Measurements from ENCODE around the gene SH3BP5L.

Gene SH3BP5L

DNA sequence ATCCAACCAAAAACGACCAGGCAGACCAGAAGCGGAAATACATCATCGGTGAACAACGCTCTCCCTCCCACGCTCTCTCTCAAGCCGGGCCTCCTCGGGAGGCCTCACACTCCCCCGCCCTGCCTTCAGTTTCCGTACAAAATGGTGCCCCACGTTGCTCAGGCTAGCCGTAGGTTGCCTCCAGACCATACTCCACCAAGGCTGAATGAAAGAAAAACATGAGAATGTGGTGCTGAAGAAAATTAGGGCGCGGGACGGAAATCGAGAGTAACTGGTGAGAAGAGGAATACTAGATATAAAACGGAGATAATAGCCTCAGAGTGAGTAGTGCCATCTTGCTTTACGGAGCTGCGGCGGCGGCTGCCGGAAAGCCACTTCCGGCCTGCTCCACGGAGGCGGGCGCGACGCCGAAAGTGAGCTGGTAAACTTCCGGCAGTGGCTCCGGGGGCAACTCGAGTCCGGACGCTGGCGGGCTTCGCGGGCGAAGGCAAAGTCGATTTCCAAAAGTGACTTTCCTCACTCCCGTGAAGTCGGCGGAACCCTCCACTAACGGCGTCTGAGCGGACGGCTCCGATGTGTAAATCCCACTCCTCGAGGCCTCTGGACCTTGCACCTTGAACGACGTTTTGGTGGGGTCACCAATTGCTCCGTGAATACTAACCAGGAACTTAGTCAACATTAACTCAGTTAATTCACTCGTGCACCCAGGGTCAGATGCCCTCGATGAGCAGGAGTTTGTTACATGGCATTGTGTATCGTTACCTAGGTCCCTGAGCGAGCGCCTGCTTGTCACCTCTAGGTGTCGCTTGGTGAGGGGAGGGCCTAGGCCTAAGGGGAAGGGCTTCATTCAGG, at the start of gene SH3BP5L:
SH3BP5L (minus strand) TSS at position 7 of the 852 bp plus-strand sequence. CDS start 980 bp downstream, outside the sequence.
- FAIRE-seq, result no peak

DNA sequence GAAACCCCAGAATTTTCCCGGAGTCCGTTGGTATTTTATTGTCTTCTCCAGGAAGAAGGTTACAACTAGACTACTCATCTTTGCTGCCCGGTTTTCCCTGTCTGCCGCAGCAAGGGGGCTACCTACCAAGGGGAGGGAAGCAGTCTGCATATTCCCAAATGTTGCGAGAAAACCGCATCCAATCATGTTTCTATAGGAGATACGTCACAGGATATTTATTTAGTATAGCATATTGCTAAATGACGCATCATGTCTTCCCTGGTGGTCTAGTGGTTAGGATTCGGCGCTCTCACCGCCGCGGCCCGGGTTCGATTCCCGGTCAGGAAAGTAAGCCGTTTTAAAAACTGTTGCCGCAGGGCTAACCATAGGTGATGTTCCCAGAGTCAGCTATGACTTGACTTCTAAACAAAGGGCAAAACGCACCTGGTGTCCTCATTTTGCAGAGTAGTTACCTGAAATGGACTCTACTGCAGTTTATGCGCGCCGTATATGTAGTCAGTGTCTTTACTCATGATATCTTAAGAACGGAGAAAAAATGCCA, 48.3 kb upstream of the SH3BP5L start:
- peak; percentile 88 for FAIRE-seq

DNA sequence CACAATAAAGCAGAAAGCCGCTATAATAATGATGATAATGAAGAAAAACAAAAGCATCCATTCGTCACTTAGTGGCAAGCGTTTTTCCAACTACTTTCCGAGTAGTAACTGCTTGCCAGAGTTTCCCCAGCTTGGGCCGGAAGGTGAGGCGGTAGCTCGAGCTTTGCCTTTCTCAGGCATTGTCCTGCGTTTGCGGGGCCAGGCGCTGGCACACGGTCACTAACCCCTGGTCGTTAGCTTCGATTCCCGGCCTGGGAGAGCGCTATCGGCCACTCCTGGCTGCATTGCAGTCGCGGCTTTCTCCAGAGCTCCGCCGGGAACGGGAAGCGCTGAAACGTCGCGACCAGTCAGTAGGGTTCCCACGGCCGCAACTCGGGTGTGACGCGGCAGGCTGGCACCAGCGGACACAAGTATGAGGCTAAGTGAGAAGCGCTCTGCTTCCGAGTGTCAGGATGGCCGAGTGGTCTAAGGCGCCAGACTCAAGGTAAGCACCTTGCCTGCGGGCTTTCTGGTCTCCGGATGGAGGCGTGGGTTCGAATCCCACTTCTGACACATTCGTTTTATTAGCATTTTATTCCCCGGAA, 47.8 kb upstream of the SH3BP5L start:
- FAIRE-seq, result peak; percentile 60

DNA sequence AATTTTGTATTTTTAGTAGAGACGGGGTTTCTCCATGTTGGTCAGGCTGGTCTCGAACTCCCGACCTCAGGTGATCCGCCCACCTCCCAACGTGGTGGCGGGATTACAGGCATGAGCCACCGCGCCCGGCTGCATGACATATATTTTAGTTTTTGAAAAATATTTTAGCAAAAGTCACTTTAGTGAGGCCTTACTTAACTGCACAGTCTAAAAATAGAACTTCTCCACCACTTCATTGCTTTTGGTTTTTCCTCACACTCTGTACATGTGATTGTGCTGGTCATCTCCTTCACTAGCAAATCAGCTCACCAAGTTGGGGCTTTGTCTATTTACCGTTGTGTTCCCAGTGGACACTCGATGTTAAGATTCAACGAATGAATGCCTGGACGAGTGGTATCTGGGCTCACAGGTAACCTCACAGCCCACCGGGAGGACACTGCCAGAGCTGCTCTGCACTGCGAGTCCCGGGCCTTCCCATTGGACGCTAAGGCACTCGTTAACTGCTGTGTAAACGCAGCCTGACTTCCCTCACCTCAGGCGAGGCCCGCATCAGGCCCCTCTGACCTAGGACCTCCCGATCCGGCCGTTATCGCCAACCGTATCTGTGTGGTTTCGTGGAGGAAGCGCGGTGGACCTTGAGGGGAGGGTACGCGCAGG, 47.2 kb upstream of the SH3BP5L start:
- FAIRE-seq, result no peak

DNA sequence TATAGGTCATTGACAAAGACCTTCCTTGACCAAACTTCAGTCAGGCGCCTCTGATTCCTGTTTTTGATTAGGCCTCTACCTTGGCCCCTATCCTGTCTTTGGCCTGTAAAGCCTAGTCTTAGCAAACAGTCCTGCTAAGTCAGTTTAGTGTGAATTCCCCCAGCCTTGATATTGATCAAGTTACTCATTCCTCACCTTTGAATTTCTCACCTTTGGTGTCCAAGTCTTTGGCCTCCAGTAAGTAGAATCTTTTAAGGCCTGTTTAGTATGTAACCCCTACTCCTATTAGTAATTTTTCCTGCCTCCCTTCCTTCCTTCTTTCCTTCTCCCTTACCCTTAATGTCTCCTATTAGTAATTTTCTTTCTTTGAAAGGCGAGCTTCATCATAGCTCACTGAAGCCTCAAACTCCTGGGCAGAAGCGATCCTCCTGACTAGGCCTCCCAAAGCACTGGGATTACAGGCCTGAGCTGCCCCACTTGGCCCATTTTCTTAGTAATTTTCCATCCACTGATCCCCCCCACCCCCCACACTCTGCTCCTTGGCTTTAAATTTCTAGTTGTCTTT, 46.2 kb upstream of the SH3BP5L start:
- FAIRE-seq, result no peak

DNA sequence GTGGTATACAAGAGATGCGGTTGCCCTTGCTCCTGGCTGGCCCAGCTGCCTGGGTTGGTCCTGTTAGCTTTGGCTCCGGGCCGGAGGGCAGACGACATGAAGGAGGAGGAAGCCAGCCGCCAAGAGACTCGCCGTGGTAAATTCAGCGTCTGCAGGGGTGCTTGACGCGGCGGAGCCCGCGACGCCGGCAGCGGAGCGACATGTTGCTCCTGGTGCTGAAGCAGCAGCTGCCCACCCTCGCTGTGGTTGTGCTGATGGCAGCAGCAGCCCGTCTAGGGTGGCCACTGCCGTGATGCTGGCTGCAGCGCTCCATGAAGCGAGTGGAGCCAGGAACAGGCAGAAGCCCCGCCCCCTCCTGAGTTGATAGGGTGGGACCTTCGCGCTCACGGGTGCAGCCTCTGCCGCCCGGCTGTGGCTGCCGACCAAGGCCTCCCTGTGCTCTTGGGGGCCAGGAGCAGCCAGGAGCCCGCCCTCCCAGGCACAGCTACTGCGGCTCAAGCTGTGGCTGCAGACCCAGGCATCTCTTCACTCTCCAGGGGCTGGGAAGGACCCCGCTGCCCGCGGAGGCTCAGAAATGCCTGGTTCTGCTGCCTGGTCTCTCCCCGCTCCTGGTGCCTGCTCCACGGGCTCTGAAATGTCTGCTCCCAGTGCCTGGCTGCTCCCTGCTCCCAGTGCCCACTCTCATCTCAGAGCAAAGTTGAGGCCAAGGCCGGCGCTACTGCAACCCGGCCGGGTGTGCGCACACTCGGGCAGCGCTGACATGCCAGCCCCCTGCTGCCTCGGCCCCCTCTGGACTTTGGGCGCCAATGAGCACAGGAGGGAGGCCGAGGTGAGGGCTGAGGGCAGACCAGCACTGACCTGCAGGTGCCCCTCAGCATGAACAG, 37.5 kb upstream of the SH3BP5L start:
- no peak for FAIRE-seq

DNA sequence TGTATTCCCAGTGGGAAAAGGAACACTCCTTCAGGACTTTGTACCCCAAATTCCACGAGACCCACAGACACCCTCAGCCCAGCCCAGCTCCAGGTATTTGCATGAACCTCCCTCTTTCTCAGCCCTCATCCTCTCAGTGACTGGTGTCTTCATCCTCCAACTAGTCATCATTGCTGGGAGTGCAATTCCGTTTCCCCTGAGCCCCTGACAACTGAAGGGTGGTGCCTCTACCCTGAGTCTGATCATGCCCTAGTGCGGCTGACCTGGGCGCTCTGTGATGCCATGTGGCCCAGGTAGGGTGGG, 36.9 kb upstream of the SH3BP5L start:
- no peak for FAIRE-seq

DNA sequence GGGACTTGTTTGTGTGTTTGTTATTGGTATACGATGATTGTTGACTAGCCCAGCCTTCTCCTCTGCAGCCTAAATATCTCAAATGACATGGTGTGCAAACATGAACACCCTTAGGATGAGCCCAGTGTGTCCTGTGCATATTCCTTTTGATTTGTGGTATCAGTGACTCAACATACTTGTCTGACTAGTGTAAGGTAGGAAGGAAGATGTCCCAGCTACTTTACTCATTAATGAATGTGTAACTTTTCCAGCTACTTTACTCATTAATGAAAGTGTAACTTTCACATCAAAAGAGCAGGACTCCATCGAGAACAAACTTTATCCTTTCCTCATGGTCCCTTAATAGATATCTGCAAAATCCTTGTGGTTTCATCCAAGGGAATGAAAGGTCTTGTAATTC, 35.9 kb upstream of the SH3BP5L start:
- FAIRE-seq, result no peak

DNA sequence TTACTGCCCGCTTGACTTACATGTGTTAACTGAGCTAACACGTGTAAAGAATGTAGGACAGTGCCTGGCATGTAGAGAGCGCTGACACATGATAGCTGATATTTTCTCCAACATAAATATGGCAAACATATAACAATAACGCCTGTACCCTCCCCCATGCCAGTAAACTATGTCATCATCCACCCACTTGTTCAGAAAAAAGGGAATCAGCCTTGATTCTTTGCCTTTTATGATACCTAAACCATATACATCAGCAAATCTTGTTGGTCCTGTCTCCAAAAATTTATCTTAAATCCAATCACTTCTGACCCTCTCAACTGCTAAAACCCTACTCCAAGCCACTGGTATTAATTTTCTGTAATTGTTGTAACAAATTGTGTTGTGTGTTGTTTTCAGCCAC, 34.3 kb upstream of the SH3BP5L start:
- FAIRE-seq, result no peak

DNA sequence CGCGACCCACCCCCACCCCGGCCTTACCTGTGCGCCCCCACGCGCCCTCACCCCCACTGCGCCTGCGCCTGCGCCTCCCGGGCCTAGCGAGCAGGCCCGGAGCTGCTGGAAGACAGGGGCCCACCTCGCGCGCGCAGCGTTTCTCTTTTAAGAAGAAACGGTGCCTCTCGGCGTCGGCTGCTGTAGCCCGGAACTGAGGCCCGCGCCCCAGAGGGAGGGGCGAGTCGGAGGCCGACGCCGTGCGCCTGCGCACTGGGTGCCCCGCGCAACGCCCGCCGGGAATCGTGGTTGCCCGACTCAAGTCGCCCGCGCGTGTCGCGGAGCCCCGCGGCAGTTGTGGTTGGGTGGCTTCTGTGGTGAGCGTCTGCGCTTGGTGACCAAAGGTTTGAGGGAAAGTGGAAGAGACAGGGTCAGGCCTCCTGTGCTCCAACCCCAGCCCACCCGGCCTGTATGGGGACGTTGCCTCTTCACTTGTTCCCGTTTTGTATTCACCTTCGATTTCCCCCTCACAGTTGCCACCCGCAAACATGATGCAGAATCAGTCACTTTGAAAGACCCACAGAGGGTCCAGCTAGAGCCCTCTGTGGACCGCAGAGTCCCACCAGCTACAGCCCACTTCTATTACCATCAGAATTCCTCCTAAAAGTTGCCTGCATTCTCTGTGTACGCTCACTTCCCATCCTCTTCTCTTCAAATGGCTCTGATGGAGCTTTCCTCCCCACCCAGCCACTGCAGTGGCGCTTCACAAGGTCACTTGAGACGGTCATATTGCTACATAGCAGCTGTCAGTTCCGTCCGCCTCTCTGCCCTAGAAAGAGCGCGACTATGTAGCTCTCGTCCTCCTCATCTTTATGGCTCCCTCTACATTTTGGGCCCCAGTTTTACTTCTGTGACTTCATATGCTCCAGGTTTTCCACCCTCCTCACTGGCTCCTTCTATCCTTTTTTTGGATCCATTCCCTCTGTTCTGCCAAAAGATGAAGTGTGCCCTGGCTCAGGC, 33.5 kb upstream of the SH3BP5L start, which contains the start of gene ZNF692:
ZNF692 (minus strand) TSS at position 195 of the 999 bp plus-strand sequence. CDS start 776 bp downstream, outside the sequence.
- FAIRE-seq, result no peak

DNA sequence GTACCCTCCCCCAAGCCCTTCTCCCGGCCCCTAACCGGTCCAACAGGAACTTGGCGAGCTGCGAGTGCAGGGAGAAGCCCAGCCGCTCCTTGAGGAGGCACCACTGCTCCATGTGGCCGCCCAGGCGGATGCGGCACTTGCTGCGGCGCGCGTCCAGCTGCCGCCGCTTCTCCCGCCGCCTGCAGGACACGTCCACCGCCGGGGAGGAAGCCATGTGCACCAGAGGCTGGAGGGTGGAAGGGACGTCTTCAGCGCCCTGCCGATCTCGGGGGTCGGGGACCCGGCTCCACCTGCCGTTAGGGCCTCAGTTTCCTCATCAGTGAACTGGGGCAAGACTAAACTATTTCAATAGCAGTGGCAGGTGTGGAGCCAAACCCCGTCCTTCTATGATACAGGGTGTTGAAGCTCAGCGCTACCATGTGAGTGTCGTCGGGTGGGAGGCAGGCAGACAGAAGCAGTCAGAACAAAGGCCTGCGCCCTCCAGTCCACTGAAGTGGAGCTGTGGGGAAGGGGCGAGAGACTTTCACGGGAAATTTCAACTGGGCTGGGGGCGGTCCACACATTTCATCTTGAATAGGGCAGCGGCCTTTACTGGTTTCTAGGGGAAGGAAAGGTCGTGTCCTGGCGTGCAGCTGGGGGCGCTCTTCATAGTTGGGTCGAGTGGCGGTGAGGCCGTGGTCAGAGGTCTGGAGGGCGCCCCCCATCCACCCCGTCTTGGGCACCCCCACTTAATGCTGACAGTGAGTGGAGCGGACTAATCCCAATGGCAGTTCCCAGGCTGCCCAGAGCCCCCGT, 32.6 kb upstream of the SH3BP5L start:
- no peak for FAIRE-seq

DNA sequence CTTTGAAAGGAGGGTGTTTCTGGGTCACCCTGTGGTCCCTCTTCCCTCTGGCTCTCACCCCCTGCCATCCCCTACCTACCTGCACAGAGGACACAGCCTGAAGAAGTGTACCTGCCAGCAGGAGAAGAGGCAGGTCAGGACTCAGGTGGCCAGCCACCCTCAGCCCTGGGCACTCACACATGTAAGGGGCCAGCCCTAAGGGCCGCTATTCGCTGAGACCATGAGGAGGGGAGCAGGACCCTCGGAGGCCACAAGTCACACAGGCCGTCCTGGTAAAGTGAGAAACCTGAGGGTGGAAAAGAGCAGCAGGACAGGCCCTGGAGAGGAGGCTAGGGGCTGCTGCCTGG, 32.0 kb upstream of the SH3BP5L start:
- FAIRE-seq, result no peak

DNA sequence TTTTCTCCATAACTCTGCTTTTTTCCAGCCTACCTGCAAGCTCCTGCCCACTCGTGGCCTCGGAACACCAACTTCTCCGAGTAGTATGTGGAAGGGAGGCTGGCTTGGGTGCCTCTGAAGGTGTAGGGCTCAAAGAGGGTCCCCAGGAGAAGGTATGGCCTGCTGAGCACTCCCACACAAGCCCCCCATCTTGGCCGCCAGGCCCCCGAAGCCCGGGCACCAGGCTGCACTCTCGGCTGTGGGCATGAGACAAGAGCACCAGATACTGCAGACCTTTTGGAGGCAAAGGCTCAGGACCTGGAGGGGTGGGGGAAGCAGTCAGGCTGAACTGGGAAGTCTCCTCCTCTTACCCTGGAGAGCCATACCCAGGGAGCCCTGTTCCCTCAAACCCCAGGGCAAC, 31.5 kb upstream of the SH3BP5L start:
- no peak for FAIRE-seq

DNA sequence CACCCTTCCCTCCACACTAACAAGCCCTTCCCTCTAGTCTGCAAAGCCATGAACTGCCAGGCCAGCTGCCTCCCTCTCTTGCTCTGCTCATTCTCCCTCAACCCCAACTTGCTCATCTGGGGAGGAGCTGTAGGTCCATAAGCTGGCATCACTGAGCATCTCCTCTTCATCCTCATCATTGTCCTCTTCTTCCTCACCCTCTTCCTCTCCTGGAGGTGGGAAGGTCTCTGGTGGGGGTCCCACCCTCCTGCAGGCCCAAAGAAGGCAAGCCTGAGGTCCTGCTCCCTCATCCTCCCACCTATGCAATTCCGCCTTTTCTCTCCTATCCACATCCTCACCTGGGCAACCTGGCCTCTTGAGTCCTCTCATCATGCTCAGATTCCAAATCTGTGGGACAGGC, 30.5 kb upstream of the SH3BP5L start:
- FAIRE-seq, result no peak

DNA sequence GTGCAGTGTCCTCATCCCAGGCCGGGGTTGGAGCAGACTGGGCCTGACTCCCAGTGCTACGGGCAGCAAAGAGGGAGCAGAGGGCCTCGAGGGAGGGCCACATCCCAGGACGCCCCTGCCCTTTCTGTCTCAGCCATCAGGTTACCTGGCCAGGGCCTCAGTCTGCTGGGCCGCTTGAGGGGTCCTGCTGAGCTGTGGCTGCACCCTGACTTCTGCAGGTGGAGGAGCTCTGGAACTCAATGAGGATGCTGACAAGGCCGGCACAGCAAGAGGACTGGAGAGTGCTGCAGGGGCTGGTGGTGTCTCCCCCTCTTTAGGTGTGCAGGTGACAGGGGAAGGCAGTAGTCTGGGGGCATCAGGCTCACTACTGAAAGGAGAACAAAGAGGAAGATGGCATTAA, 29.9 kb upstream of the SH3BP5L start:
- no peak for FAIRE-seq

DNA sequence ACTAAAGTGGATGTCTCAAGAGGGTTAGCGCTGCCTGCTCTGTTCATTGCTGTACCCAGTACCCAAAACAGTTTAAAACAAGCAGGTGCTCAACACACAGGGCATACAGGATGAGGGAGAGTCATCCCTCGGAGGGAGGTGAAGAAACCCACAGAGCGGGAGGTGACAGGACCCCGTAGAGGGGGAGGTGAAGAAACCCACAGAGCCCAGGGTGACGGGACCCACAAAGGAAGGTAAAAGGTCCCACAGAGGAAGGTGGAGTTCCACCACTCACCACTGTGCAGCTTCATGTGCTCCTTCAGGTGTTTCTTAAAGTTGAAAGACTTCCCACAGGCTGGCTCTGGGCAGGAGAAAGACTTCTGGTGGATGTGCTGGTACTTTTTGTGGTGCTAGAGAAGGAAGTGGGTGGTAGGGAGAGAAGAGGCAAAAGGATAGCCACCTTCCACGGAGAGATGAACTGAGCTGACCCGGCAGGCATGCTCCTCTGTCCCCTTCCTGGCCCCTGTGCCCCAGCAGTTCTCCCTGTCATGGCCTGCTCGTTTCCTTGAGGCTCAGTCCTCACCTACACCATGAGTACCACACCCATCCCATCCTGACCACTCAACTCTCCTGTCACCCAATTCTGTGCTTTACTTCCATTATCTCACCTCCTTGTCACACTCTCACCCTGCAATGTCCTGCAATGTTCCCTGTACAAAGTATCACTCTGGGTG, 28.1 kb upstream of the SH3BP5L start:
- FAIRE-seq, result no peak

DNA sequence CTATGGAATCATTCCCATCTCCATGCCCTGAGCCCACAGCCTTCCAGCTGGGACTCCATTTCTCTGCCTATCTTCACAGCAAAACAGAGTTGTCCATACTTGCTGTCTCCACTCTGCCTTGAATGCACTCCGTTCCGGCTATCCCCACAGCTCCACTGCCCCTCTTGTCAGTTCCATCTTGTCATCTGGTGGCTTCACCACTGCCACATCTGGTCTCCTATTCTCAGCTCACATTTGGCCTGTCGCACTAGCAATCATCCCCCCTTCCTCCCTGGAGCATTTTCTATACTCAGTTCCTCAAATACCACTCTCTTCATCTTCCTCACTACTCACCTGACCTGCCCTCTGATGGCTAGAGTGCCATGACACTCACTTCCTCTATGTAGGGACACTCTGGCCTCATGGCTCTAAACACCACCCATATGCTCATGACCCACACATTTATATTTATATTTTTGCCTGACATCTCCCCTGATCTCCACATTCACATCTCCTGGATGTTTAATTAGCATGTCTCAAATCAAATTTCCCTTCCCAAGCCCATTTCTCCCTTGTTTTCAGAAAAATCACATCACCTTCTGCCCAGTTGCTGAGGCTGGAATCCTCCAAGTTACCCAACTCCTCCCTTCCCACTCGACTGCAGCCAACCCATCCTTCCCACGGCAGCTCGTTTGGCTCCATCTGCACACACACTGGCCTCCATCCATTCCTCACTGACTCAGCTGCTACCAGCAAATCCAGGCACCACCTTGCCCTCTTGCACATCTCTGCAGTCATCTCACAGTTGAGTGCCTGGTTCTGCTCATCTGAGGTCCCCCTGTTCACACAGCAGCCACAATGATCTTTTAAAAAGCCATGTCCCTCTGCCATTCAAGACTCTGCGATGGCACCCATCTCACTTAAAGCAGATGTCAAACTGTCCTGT, 27.0 kb upstream of the SH3BP5L start:
- FAIRE-seq, result no peak

DNA sequence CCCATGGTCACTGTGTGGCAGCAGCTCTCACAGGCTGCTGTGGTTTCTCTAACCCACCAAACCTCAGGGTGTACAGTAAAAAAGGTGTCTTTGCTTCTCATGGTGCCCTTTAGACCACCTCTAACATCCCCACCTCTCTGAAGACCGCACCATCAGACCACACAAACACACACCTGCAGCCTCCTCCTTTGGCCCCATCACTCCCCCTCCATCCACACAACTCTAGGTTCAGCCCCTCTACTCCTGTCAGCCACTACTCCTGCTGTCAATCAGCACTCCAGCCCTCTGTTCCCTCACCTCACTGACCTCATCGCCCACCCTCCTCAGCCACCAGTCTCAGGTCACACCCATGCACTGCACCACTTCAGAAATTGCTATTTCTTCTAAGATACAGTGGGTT, 25.7 kb upstream of the SH3BP5L start:
- FAIRE-seq, result no peak

Measured in islet of Langerhans (tissue), 1 donor.